Mucosa of descending colon (tissue), 3 donors: ENCODE measurements around the gene CHST11. TPM values are rescaled to one million over a fixed set of nuclear protein-coding genes. Genes with fewer than 3 reads are reported as not detected.

Experiments used
- ATAC-seq: fragments of 200-7000 bp; cut with Tn5 transposase; one replicate; pipeline ENCODE4 v1.9.1; 2020; ENCODE audit warnings: mild to moderate bottlenecking, moderate library complexity
- DNase-seq, 3 donors: peaks; one replicate each; pipeline ENCODE4 v3.0.0-alpha.2; 2020
- H3K36me3 ChIP-seq: fragments of 200-600 bp; one replicate; pipeline ENCODE4 v1.8.0; 2021; ENCODE audit warnings: low read depth, mild to moderate bottlenecking
- H3K4me1 ChIP-seq: fragments of 200-600 bp; one replicate; pipeline ENCODE4 v1.8.0; 2021; ENCODE audit warnings: low read depth, mild to moderate bottlenecking
- H3K4me3 ChIP-seq: fragments of 200-600 bp; one replicate; pipeline ENCODE4 v1.8.0; 2021; ENCODE audit warnings: mild to moderate bottlenecking
- H3K9me3 ChIP-seq: fragments of 200-600 bp; one replicate; pipeline ENCODE4 v1.8.0; 2021; ENCODE audit warnings: mild to moderate bottlenecking
- CTCF ChIP-seq: fragments of 200-600 bp; IDR thresholded peaks from one replicate; pipeline ENCODE4 v1.8.0; 2022; ENCODE audit warnings: antibody characterized with exemption, mild to moderate bottlenecking
- intact Hi-C, 2 donors: fragments of 100-400 bp; cut with DNase I in 1 of 2; cut with micrococcal nuclease in 1 of 2; formaldehyde crosslinking; loops; one replicate each; pipeline versions ENCODE4 v1.11.0 to v1.11.1; 2022; cut with DNase I, micrococcal nuclease
- total RNA-seq, 3 donors: library from RNA; stranded (reverse); fragmentation: NEBNext Ultra II Directional in 2 of 3; extraction: Animal tissue kit (Norgen Biotek cat#: 25700) in 2 of 3; gene quantifications; one replicate each; pipeline versions ENCODE4 v1.2.1 to v1.2.4, GENCODE V29; 2021 to 2023
- donor health status: DM: no; HTN: no; CAD: no; lungs with moderate emphysema.
- donor health status: DM: no; HTN: no; CAD: no.
- donor health status: DM: no; HTN: yes; CAD: no.

The CHST11 gene
- total RNA-seq, 3 donors from 2014 or later: 3.3 to 15.2 (median 6.6) TPM

- Histone ChIP-seq H3K4me1 (no peaks in the 10 kb centered on the region), H3K9me3 (no peaks in the 10 kb centered on the region), H3K36me3 (no peaks in the 10 kb centered on the region), H3K4me3 (no peak overlapping the region)
- ATAC-seq: no peak
- no peak for TF ChIP-seq CTCF
- no peak for DNase-seq
- intact Hi-C loops: no loop called here
Observed at GRCh38 chr12:104729610-104730446, 273.1 kb downstream of the CHST11 start.

DNA sequence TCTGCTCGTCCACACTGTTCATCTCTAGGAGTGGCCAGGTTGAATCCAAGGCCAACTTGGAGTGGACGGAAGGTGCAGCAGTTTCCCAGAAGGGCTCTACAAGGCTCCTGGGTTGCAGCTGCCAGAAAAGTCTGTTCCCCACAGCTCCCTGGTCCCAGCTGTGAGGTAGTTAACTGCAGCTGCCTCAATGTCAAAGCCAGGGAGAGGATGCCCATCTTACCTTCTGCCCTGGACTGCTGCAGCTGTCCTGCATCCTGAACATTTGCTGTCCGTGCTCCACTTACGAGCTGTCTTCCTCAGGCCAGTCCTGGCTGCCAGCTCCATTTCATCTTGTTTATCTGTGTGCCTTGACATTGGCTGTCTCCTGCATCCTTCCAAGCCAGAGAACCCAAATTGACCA is 274.0 kb downstream of the CHST11 start:
- peaks cover under 1% of the 10 kb centered on the region for H3K4me1 ChIP-seq
- H3K36me3 ChIP-seq: no peaks in the 10 kb centered on the region
- H3K4me3 ChIP-seq: no peak overlapping the region
- ATAC-seq (no peak), DNase-seq (no peak)
- no peak for TF ChIP-seq CTCF
- no peaks in the 10 kb centered on the region for H3K9me3 ChIP-seq
- intact Hi-C loops: no loop called here

GRCh38 chr12:104733717-104734175 is 277.0 kb downstream of the CHST11 start:
- DNase-seq: peak in 1 of 3 donors; percentile 29
- intact Hi-C loops: no loop called here
- Histone ChIP-seq H3K4me3 (no peak overlapping the region), H3K36me3 (no peaks in the 10 kb centered on the region), H3K9me3 (no peaks in the 10 kb centered on the region), H3K4me1 (peaks cover 3% of the 10 kb centered on the region)
- no peak for ATAC-seq
- no peak for TF ChIP-seq CTCF

GRCh38 chr12:104734541-104735095 is 277.9 kb downstream of the CHST11 start:
- Histone ChIP-seq H3K36me3 (no peaks in the 10 kb centered on the region), H3K9me3 (no peaks in the 10 kb centered on the region), H3K4me1 (peaks cover 3% of the 10 kb centered on the region), H3K4me3 (no peak overlapping the region)
- DNase-seq (no peak), ATAC-seq (no peak)
- no peak for TF ChIP-seq CTCF
- intact Hi-C loops: no loop called here

- Histone ChIP-seq H3K4me3 (no peak overlapping the region), H3K36me3 (no peaks in the 10 kb centered on the region), H3K9me3 (no peaks in the 10 kb centered on the region), H3K4me1 (peaks cover 5% of the 10 kb centered on the region)
- intact Hi-C loops: no loop called here
- ATAC-seq (no peak), DNase-seq (no peak)
- no peak for TF ChIP-seq CTCF
Observed at GRCh38 chr12:104735801-104736200, 279.1 kb downstream of the CHST11 start.
